Femur (tissue), 1 donor: ENCODE data around the gene ACTR1B.
"Not testable (repeated sequence)": the region's sequence is repeated elsewhere in the genome, so short reads cannot be mapped to it uniquely, and the experiment has no call there.

Experiments used
- DNase-seq: peaks from one replicate; pipeline ENCODE4 v3.0.0-alpha.2; 2017

The ACTR1B gene

DNA sequence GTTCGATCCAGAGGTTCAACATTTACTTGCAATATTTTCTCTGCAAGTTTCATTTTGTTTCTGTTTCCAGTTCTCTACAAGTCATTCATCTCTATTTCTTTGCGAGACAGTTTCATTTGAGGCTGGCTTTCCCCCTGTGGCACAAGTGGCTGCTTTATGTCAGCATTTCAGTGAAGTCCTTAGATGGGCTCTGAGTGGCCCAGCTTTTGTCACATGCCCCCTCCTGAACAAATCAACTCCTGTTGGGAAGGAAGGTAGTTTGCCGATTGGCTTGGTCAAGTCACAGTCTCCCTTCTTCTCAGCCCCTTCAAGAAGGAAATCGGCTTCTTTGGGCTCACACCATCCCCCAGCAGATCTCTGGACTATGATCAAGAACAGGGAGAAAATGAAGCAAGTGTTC, 55.1 kb downstream of the ACTR1B start:
- DNase-seq, result not testable (repeated sequence)
